Measurements from ENCODE around the gene ACAD10.
"Not testable (repeated sequence)": the region's sequence is repeated elsewhere in the genome, so short reads cannot be mapped to it uniquely, and the experiment has no call there.

ACAD10 gene

DNA sequence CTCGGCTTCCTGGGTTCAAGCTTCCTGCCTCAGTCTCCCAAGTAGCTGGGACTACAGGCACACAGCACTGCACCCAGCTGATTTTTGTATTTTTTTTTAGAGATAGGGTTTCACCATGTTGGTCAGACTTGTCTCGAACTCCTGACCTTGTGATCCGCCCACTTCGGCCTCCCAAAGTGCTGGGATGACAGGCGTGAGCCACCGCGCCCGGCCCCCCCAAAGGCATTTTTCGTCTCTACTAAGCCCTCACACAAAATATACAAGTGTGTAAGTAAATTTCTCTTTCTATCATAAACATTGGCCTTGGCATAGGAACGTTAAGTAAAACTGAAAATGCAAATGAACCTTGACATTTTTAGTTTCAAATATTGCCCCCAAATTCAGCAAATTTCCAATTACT, 2.1 kb downstream of the ACAD10 start:
- no peak for DNase-seq

DNA sequence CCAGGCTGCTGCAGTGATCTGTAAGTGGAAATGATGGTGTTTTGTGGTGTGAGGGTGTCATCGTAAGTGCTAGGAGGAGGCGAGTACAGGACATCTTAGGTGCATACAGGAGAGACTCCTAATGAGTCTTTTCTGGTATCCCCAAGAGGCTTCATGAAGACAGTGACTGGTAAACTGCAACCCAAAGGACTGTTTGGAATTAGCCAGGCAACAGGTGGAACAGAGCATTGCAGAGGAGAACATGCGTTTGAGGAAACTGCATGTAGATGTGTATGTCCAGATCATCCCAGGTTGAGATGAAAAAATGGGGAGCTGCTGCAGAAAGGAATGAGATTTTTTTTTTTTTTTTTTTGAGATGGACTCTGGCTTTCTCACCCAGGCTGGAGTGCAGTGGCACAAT, 5.4 kb downstream of the ACAD10 start:
- no peak for DNase-seq

DNA sequence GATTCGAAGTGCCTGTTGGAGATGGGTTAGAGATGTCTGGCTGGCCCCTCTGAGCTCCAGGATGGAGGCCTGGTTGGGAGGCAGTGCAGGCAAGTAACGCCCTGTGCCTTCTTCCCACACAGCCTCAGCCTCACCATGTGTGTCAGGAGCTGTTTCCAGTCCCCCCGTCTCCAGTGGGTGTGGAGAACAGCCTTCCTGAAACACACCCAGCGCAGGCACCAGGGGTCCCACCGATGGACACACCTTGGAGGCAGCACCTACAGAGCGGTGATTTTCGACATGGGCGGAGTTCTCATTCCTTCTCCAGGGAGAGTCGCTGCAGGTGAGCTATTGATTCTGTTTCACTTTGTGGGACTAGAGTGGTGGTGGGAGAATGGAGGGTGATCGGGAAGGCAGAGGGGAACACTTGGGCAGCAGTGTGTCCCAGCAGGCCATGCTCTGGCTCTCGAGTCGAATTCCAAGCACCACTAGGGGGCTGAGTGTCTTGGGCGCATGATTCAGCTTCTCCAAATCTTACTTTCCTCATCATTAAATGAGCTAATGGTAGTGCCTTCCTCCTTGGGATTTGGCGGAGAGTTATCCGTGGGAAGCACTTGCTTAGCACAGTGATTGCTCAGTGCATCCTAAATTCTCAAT, 6.8 kb downstream of the ACAD10 start:
- DNase-seq, result no peak

DNA sequence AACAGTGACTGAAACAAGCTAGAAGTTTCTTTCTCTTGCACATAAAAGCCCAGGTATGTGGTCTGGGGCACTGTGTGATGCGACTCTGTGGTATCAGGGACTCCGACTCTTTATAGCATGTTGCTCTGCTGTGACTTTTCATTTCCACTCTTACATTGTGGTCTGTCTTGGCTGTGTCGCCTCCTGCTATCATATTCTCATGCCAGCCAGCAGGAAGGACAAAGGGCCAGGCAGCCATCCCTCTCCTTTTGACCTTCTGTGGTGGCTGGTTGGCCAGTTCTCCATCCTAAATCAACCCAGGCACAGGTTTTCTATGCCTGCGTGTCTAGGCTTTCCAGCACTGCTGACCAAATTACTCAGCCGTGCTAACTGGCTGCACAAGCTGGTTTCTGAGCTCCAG, 8.0 kb downstream of the ACAD10 start:
- DNase-seq, result no peak

DNA sequence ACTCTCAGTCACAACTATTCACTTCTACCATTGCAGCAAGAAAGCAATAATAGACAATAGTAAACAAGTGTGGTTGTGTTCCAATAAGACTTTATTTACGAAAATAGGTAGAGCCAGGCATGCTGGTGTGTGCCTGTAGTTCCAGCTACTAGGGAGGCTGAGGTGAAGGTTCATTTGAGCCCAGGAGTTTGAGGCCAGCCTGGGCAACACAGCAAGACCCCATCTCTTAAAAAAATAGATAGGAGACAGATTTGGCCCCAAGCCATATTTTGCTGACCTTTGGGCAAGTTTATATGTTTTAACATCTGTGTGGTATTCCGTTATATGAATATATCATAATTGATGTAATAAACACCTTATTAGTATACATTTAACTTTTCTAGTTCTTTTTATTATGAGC, 14.1 kb downstream of the ACAD10 start:
- DNase-seq, result no peak

DNA sequence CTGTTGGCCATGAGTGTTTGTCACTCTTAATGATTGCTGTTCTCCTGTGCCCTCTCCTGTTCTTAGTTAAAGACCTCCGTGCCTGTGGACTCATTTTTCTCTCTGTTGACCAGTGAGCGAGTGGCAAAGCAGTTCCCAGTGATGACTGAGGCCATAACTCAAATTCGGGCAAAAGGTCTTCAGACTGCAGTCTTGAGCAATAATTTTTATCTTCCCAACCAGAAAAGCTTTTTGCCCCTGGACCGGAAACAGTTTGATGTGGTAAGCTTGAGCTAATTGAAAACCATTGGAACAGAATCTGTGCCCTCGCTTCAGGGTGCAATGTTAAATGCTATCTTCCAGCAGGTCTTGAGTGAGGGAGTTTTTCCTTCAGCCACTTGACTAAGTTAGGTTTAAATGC, 19.8 kb downstream of the ACAD10 start:
- DNase-seq, result no peak

DNA sequence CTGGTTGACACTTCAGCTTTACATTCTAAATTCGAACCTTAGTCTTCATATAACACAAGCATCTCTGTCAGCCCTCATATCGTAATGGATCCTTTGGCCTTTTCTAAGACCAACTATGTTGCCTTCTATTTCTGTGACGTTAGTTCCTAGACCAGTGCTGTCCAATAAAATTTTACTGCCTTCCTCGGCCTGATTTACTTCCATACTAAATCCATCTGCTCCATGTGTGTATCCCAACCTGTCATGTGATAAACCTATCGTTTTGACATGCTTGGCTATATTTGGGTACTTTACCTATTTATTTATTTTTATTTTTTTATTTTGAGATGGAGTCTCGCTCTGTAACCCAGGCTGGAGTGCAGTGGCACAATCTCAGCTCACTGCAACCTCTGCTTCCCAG, 20.3 kb downstream of the ACAD10 start:
- no peak for DNase-seq

DNA sequence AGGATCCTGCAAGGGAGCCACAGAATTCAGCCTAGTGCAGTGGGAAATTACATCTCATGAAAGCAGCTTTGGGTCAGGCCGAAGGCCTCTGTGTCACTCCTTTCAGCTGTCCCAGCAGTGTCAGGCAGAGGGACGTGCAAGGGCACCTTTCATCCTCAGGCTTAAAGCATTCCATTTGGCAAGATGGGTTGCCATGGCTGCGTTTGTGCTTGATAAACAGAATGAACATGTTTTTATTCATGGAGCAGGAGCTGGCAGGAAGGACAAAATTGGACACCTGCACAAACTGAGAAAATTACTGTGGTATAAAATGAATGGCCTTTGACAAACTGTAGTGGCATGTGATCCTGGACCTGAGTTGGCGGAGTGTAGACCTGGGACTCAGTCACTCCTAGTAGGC, 29.4 kb downstream of the ACAD10 start:
- DNase-seq, result no peak

DNA sequence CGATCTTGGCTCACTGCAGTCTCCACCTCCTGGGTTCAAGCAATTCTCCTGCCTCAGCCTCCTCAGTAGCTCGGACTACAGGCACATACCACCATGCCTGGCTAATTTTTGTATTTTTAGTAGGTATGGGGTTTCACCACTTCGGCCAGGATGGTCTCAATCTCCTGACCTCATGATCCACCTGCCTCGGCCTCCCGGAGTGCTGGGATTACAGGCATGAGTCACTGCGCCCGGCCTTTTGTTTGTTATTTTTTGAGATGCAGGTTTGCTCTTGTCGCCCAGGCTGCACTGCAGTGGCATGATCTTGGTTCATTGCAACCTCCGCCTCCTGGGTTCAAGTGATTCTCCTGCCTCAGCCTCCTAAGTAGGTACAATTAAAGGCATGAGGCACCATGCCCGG, 33.5 kb downstream of the ACAD10 start:
- DNase-seq, result not testable (repeated sequence)

DNA sequence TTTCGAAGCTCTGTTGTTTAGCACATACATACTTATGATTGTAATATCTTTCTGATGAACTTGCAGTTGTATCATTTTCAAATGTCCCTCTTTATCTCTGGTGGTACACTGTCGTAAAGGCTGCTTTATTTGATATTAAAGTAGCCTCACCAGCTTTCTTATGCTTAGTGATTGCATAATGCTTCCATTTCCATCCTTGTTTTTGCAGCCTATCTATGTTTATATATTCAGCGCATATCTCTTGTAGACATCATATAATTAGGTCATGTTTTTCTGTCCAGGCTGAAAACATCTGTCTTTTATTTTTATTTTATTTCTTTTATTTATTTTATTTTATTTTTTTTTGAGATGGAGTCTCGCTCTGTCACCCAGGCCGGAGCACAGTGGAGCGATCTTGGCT, 34.6 kb downstream of the ACAD10 start:
- no peak for DNase-seq

DNA sequence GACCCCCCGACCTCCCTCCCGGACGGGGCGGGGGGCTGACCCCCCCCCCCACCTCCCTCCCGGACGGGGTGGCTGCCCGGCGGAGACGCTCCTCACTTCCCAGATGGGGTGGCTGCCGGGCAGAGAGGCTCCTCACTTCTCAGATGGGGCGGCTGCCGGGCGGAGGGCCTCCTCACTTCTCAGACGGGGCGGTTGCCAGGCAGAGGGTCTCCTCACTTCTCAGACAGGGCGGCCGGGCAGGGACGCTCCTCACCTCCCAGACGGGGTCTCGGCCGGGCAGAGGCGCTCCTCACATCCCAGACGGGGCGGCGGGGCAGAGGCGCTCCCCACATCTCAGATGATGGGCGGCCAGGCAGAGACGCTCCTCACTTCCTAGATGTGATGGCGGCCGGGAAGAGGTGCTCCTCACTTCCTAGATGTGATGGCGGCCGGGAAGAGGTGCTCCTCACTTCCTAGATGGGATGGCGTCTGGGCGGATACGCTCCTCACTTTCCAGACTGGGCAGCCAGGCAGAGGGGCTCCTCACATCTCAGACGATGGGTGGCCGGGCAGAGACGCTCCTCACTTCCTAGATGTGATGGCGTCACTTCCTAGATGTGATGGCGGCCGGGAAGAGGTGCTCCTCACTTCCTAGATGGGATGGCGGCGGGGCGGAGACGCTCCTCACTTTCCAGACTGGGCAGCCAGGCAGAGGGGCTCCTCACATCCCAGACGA, 38.0 kb downstream of the ACAD10 start:
- not testable (repeated sequence) for DNase-seq

DNA sequence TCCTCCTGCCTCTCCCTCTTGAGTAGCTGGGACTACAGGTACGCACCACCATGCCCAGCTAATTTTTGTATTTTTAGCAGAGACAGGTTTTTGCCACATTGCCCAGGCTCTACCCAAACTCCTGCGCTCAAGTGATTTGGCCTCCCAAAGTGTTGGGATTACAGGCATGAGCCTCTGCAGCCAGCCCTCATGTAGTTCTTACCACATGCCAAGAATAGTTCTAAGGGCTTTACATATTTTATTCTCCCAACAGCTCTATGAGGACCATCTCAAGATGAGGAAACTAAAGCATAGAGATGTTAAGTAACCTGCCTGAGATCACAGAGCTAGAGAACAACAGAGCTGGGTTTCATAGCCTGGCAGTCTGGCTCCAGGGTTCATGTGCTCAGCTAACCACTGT, 42.9 kb downstream of the ACAD10 start:
- DNase-seq, result no peak

- DNase-seq, result no peak
Measured at GRCh38 chr12:111730420-111730819, 44.6 kb downstream of the ACAD10 start.

GRCh38 chr12:111732786-111733185, 46.9 kb downstream of the ACAD10 start:
- no peak for DNase-seq

DNA sequence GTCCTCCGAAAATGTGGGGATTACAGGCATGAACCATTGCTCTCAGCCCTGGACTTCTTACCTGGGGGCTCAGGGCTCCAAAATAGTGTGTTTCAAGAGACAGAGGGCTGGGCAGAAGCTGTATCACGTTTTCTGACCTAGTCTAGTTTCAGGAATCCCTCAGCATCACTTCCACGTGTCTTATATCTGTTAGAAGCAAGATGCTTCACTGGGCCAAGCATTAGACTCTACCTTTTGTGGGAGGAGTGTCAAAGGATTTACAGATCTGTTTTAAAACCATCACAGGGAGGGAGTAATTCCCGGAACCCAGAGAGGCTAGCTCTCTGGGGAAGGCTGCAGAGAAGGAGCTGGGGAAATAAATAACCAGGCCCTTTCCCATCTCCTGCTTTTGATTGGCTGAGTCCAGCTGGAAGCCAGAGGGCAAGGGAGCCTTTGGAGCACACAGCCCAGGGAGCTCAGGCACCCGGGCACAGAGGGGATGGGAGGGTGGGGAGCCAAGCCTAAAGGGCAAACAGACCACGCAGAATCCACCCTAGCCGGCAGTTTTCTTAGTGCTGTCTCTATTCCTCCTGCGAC, 47.6 kb downstream of the ACAD10 start:
- no peak for DNase-seq

GRCh38 chr12:111739524-111739923, 53.7 kb downstream of the ACAD10 start:
- not testable (repeated sequence) for DNase-seq

DNA sequence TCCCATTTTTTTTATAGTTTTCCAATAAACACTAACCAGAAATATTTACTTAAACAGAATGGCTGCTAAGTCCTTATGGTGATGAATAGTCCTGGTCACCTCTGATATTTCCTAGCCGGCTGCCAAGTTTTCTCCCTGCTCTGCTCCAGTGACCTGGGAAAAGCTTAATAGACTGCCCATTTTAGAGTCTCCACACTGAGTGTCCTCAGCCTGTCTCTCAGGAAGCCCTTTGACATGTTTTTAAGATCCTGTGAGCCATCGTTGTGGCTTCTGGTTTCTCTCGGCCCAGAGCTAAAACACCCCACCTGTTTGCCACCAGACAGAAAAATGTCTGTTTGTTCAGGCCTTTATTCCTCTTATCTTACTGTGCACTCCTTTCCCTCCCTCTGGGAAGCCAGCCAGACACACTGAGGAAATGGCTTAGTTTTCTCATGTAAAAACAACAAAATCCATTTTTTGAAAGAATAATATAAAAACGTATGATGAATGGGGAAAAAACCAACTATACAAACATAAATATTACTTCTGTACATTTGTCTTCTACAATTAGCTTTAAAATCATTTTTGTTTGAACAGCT, 55.5 kb downstream of the ACAD10 start:
- no peak for DNase-seq

GRCh38 chr12:111745211-111745610, 59.4 kb downstream of the ACAD10 start:
- no peak for DNase-seq

DNA sequence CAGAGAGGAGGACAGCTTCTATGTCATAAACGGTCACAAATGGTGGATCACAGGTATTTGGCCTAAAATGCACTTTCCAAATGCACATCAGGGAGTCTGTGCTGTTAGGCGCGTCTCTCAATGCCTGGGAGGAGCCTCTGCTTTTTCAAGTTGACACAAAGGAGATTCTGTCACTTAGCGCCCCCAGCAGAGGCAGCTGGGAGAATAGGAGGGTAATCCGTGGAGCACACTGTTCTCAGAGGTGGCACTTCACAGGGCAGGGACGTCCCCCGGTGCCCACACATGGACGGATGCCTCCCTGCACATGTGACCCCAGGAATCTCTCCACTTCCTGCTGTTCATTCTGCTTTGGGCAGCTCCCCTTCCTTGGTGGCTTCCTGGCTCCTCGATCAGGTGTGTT, 61.5 kb downstream of the ACAD10 start:
- no peak for DNase-seq

- DNase-seq, result no peak
Measured at GRCh38 chr12:111748151-111748672, 62.4 kb downstream of the ACAD10 start.

DNA sequence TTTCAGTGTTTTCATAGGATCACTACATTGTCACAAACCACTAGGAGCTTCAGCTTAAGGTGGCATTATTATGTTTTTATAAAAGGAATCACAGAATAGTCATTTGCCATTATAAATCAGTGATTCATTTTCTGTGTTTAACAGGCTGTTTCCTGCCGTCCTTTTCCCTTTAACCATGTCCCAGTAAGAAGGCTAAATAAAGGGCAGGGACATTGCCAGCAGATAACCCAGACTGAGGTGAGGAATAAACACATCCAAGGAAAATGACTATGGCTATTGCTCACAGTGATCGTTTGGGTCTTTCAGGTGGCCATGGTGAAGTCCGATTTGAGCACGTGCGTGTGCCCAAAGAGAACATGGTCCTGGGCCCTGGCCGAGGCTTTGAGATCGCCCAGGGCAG, 63.0 kb downstream of the ACAD10 start:
- no peak for DNase-seq

DNA sequence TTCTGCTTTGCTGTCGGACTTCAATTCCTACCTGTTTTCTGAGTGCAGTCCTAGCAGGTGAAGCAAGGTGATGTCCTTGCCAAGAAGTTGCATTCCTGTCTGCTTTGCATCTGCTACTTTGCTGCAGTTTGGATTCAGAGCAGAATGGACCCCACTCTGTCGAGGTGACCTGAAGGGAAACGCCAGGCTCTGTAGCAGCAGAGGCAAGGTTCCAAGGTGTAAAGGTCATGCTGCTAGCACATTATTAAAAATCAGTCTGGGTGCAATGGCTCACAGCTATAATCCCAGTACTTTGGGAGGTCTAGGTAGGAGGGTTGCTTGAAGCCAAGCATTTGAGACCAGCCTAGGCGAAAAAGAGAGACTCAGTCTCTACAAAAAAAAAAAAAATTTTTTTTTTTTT, 63.5 kb downstream of the ACAD10 start:
- DNase-seq, result no peak

- no peak for DNase-seq
Measured at GRCh38 chr12:111753144-111753881, 67.5 kb downstream of the ACAD10 start.

Data from CD4-positive, alpha-beta T cell treated with Interleukin-10 for 1 hour (primary cell).